ENCODE data around the gene HSPA1B. TPM values are rescaled to one million over a fixed set of nuclear protein-coding genes. Genes with fewer than 3 reads are reported as not detected.

The HSPA1B gene
- total RNA-seq, 4 donors from 2014 or later: 71.5 to 178 (median 112) TPM

DNA sequence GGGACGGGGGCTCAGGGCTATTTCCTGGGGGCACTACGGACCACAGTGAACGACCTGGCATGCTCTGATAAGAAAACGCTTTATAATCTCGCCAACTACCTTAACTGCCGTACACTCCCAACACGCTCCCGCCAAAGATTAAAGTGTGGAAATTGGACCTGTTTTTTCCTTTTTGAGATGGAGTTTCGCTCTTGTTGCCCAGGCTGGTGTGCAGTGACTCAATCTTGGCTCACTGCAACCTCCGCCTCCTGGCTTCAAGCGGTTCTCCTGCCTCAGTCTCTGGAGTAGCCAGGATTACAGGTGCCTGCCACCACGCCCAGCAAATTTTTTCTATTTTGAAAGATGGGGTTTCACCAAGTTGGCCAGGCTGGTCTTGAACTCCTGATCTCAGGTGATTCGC, 51.6 kb downstream of the HSPA1B start:
- TF ChIP-seq, protein P1, sequence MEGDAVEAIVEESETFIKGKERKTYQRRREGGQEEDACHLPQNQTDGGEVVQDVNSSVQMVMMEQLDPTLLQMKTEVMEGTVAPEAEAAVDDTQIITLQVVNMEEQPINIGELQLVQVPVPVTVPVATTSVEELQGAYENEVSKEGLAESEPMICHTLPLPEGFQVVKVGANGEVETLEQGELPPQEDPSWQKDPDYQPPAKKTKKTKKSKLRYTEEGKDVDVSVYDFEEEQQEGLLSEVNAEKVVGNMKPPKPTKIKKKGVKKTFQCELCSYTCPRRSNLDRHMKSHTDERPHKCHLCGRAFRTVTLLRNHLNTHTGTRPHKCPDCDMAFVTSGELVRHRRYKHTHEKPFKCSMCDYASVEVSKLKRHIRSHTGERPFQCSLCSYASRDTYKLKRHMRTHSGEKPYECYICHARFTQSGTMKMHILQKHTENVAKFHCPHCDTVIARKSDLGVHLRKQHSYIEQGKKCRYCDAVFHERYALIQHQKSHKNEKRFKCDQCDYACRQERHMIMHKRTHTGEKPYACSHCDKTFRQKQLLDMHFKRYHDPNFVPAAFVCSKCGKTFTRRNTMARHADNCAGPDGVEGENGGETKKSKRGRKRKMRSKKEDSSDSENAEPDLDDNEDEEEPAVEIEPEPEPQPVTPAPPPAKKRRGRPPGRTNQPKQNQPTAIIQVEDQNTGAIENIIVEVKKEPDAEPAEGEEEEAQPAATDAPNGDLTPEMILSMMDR (IDR thresholded peaks at IDR 0.05 in 4 of 5, conservative IDR thresholded peaks at IDR 0.05 in 1 of 5): no peak
- no peak for TF ChIP-seq POLR2A (IDR thresholded peaks at IDR 0.05)
- ATAC-seq: no peak
- no peak overlapping the region for H3K27ac ChIP-seq

More for the DNA sequence above, 51.6 kb downstream of the HSPA1B start:
- in situ Hi-C loops (cut with MboI; ENCODE audit: low sequenced_read_pairs in 4 of 4) (no loop called here), intact Hi-C loops (cut with DNase I; ENCODE audit: low total_unique reads) (no loop called here)
- Histone ChIP-seq H3K36me3 (peaks cover 0 to 43% of the 10 kb centered on the region in 2 donors), H3K4me1 (no peaks in the 10 kb centered on the region), H3K4me3 (no peak overlapping the region), H3K9me3 (no peaks in the 10 kb centered on the region), H3K27me3 (no peaks in the 10 kb centered on the region)
- DNase-seq: no peak

Other genes starting within 250 kb of the HSPA1B start
- not detected for gene LTB, start 245.3 kb upstream of the HSPA1B start, total RNA-seq
- 10 to 100 TPM in 1 of 4 donors, 1 to 10 TPM in 2, not detected in 1; 1.6 to 22.3 (median 4.1) TPM for gene LST1, start 241.5 kb upstream of the HSPA1B start, total RNA-seq
- not detected for gene NCR3, start 234.7 kb upstream of the HSPA1B start, total RNA-seq
- 10 to 100 TPM in 1 of 4 donors, 1 to 10 TPM in 3; 4.3 to 11.0 (median 4.8) TPM for gene AIF1, start 212.5 kb upstream of the HSPA1B start, total RNA-seq
- gene PRRC2A, start 207.0 kb upstream of the HSPA1B start, total RNA-seq: 10 to 100 TPM; 38.9 to 67.7 (median 52.0) TPM
- gene BAG6, start 175.1 kb upstream of the HSPA1B start, total RNA-seq: 100 to 1,000 TPM; 305 to 509 (median 459) TPM
- 1 to 10 TPM; 1.8 to 7.9 (median 2.4) TPM for gene APOM, start 171.8 kb upstream of the HSPA1B start, total RNA-seq
- 10 to 100 TPM; 22.2 to 34.9 (median 26.8) TPM for gene C6orf47, start 167.0 kb upstream of the HSPA1B start, total RNA-seq
- 10 to 100 TPM; 17.3 to 29.8 (median 24.5) TPM for gene GPANK1, start 162.7 kb upstream of the HSPA1B start, total RNA-seq
- 100 to 1,000 TPM; 185 to 251 (median 226) TPM for gene CSNK2B, start 161.7 kb upstream of the HSPA1B start, total RNA-seq
- 1 to 10 TPM in 1 of 4 donors, under 1 TPM in 2, not detected in 1; 0.19 to 2.7 (median 0.60) TPM for gene LY6G5B, start 157.8 kb upstream of the HSPA1B start, total RNA-seq
- gene LY6G5C, start 146.7 kb upstream of the HSPA1B start, total RNA-seq: 1 to 10 TPM in 2 of 4 donors, not detected in 2; 1.3 to 3.2 TPM
- 10 to 100 TPM; 39.2 to 82.9 (median 57.5) TPM for gene ABHD16A, start 124.4 kb upstream of the HSPA1B start, total RNA-seq
- not detected for gene LY6G6F, start 120.9 kb upstream of the HSPA1B start, total RNA-seq
- gene LY6G6D, start 112.4 kb upstream of the HSPA1B start, total RNA-seq: not detected
- not detected for gene LY6G6C, start 106.0 kb upstream of the HSPA1B start, total RNA-seq
- gene MPIG6B, start 104.4 kb upstream of the HSPA1B start, total RNA-seq: not detected
- 10 to 100 TPM; 10.6 to 24.2 (median 15.4) TPM for gene DDAH2, start 98.4 kb upstream of the HSPA1B start, total RNA-seq
- gene CLIC1, start 91.2 kb upstream of the HSPA1B start, total RNA-seq: 10 to 100 TPM; 20.9 to 41.3 (median 26.3) TPM
- gene MSH5, start 87.7 kb upstream of the HSPA1B start, total RNA-seq: 1 to 10 TPM in 3 of 4 donors, under 1 TPM in 1; 0.35 to 7.8 (median 1.6) TPM
- not detected for gene SAPCD1, start 65.1 kb upstream of the HSPA1B start, total RNA-seq
- gene VWA7, start 50.4 kb upstream of the HSPA1B start, total RNA-seq: 1 to 10 TPM; 2.0 to 7.8 (median 4.7) TPM
- gene VARS1, start 32.0 kb upstream of the HSPA1B start, total RNA-seq: 100 to 1,000 TPM in 1 of 4 donors, 10 to 100 TPM in 3; 39.2 to 102 (median 67.4) TPM
- gene LSM2, start 20.8 kb upstream of the HSPA1B start, total RNA-seq: 10 to 100 TPM; 25.1 to 43.7 (median 32.9) TPM
- gene HSPA1L, start 12.5 kb upstream of the HSPA1B start, total RNA-seq: 1 to 10 TPM; 1.1 to 7.1 (median 3.5) TPM
- gene HSPA1A, start 12.2 kb upstream of the HSPA1B start, total RNA-seq: 100 to 1,000 TPM in 2 of 4 donors, 10 to 100 TPM in 2; 85.8 to 205 (median 111) TPM
- 10 to 100 TPM; 20.8 to 42.7 (median 38.1) TPM for gene NEU1, start 35.1 kb downstream of the HSPA1B start, total RNA-seq
- gene SLC44A4, start 51.3 kb downstream of the HSPA1B start, total RNA-seq: 1 to 10 TPM in 1 of 4 donors, not detected in 3; 1.6 TPM
- gene EHMT2, start 70.0 kb downstream of the HSPA1B start, total RNA-seq: 10 to 100 TPM in 3 of 4 donors, 1 to 10 TPM in 1; 8.4 to 17.5 (median 13.0) TPM
- gene ZBTB12, start 74.3 kb downstream of the HSPA1B start, total RNA-seq: under 1 TPM in 1 of 4 donors, not detected in 3; 0.26 TPM
- 1 to 10 TPM; 2.7 to 4.9 (median 3.6) TPM for gene C2, start 100.0 kb downstream of the HSPA1B start, total RNA-seq
- 10 to 100 TPM in 1 of 4 donors, 1 to 10 TPM in 3; 1.0 to 13.8 (median 6.1) TPM for gene CFB, start 118.4 kb downstream of the HSPA1B start, total RNA-seq
- gene NELFE, start 131.2 kb downstream of the HSPA1B start, total RNA-seq: 10 to 100 TPM; 58.1 to 88.6 (median 78.7) TPM
- 10 to 100 TPM; 21.2 to 51.9 (median 22.7) TPM for gene SKIC2, start 131.4 kb downstream of the HSPA1B start, total RNA-seq
- gene DXO, start 144.4 kb downstream of the HSPA1B start, total RNA-seq: 10 to 100 TPM in 1 of 4 donors, 1 to 10 TPM in 3; 5.8 to 11.5 (median 8.5) TPM
- 1 to 10 TPM; 4.3 to 7.8 (median 6.2) TPM for gene C4A, start 154.3 kb downstream of the HSPA1B start, total RNA-seq
- 1 to 10 TPM; 2.6 to 8.6 (median 6.9) TPM for gene C4B, start 187.1 kb downstream of the HSPA1B start, total RNA-seq
- gene CYP21A2, start 210.7 kb downstream of the HSPA1B start, total RNA-seq: under 1 TPM in 2 of 4 donors, not detected in 2; 0.16 to 0.41 TPM